ENCODE results near the gene SUCNR1. TPM values are rescaled to one million over a fixed set of nuclear protein-coding genes. Genes with fewer than 3 reads are reported as not detected.
"Not testable (repeated sequence)": the region's sequence is repeated elsewhere in the genome, so short reads cannot be mapped to it uniquely, and the experiment has no call there.

The SUCNR1 gene
- total RNA-seq, 4 donors from 2014 or later, result 0.14 to 0.48 TPM; not detected in 2

DNA sequence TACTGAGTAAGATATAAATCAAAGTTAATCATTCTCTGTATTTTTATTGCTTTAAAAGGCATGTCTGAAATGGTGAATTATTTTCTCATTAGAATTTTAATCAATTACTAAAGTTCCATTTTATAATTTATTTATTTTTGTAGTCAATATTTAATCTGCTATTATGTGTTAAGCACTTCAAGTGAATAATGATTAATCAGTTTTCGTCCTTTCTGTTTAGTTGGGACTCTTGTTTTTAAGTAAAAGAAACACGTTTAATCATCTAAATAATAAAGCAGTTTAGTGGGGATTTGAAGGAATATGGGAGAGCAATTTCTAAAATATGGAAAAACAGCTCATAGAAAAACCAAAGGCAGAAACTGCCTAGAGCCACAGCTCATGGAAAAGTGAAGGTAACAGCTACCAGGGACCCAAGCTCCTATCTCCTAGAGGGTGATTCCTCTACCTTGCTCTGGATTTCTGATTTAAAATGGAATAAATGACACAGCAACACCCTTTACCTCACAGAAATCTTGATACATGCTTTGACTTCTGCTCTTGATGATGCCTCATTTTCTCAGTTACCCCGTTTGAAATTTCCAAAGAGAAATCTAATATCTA lies 28.0 kb upstream of the SUCNR1 start:
- no peak overlapping the region for H3K27ac ChIP-seq
- H3K9me3 ChIP-seq, result peaks cover 0 to 3% of the 10 kb centered on the region in 2 donors
- in situ Hi-C loops (cut with MboI; ENCODE audit: low pct_ligation_motif_present in 1 of 4, low pct_unique_long_range_greater_than_20kb in 1 of 4, low sequenced_read_pairs in 3 of 4), result no loop called here
- no peaks in the 10 kb centered on the region for H3K36me3 ChIP-seq
- DNase-seq, result no peak
- peaks cover 0 to 6% (median 0%) of the 10 kb centered on the region in 4 donors for H3K4me1 ChIP-seq
- intact Hi-C loops (cut with DNase I; ENCODE audit: low total_unique reads), result no loop called here
- H3K27me3 ChIP-seq, result no peaks in the 10 kb centered on the region
- no peak overlapping the region for H3K4me3 ChIP-seq
- TF ChIP-seq POLR2AphosphoS5 (IDR thresholded peaks at IDR 0.05), result no peak
- no peak for TF ChIP-seq EP300 (IDR thresholded peaks at IDR 0.05; ENCODE audit: low read depth)
- 73 to 76% methylated on average over 3 of the region's 3 CpGs for WGBS, 2 donors (ENCODE audit: low coverage in 1 of 2)

DNA sequence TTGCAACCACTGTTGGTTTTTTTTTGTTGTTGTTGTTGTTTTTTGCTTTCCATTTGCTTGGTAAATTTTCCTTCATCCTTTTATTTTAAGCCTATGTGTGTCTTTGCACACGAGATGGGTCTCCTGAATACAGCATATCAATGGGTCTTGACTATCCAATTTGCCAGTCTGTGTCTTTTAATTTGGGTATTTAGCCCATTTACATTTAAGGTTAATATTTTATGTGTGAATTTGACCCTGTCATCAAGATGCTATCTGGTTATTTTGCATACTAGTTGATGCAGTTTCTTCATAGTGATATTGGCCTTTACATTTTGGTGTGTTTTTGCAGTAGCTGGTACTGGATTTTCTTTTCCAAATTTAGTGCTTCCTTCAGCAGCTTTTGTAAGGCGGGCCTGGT lies 23.4 kb upstream of the SUCNR1 start:
- H3K27me3 ChIP-seq; H3K36me3 ChIP-seq; H3K4me3 ChIP-seq; DNase-seq; intact Hi-C loops (cut with DNase I; ENCODE audit: low total_unique reads); in situ Hi-C loops (cut with MboI; ENCODE audit: low pct_ligation_motif_present in 1 of 4, low pct_unique_long_range_greater_than_20kb in 1 of 4, low sequenced_read_pairs in 3 of 4); H3K4me1 ChIP-seq; H3K9me3 ChIP-seq; H3K27ac ChIP-seq: not testable (repeated sequence)
- WGBS, 2 donors (ENCODE audit: low coverage in 1 of 2), result 85% methylated on average over 2 of the region's 2 CpGs; no CpG with 5 or more reads in 1 of the 2 donors

DNA sequence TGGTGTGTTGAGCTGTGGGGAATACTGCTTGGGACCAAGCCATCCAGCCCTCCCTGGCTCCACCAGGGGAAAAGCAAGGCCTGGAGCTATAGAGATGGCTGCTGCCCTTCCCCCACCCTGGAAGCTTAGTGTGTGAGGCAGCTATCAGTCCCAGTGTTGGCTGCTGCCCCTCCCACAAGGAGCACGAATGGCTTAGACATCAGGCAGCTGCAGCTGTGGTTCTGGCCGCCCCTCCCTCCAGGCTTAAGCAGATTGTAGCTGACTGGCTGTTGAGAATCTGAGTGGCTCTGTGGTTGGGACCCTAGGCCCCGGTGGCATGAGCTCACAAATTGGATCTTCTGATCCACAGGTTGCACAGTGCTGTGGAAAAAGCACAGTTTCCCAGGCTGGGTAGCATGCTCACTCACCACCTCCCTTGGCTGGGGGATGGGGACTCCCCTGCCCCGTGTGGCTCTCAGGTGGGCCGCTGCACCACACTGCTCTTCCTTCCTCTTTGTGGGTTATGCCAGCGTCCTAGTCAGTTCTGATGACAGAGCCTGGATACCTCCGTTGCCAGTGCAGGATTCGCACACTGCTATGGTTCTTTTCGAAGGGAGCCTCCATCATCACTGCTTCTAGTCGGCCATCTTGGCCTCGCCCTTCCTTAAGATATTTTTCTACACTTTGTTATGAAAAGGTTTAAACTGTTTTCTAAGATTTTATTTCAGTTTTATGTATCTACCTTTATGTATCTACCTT lies 21.2 kb upstream of the SUCNR1 start:
- intact Hi-C loops (cut with DNase I; ENCODE audit: low total_unique reads) (no loop called here), in situ Hi-C loops (cut with MboI; ENCODE audit: low pct_ligation_motif_present in 1 of 4, low pct_unique_long_range_greater_than_20kb in 1 of 4, low sequenced_read_pairs in 3 of 4) (no loop called here)
- H3K36me3 ChIP-seq, result no peaks in the 10 kb centered on the region
- peaks cover 0 to 3% of the 10 kb centered on the region in 2 donors for H3K9me3 ChIP-seq
- no peaks in the 10 kb centered on the region for H3K27me3 ChIP-seq
- no peaks in the 10 kb centered on the region for H3K4me1 ChIP-seq
- 77 to 92% methylated on average over 5 to 11 of the region's 11 CpGs for WGBS, 2 donors (ENCODE audit: low coverage in 1 of 2)
- DNase-seq, result no peak
- no peak overlapping the region for H3K4me3 ChIP-seq
- H3K27ac ChIP-seq, result no peak overlapping the region
- TF ChIP-seq POLR2A (IDR thresholded peaks at IDR 0.05) (no peak), EP300 (IDR thresholded peaks at IDR 0.05; ENCODE audit: low read depth) (no peak), POLR2AphosphoS5 (IDR thresholded peaks at IDR 0.05) (no peak)
- TF ChIP-seq, protein P1, sequence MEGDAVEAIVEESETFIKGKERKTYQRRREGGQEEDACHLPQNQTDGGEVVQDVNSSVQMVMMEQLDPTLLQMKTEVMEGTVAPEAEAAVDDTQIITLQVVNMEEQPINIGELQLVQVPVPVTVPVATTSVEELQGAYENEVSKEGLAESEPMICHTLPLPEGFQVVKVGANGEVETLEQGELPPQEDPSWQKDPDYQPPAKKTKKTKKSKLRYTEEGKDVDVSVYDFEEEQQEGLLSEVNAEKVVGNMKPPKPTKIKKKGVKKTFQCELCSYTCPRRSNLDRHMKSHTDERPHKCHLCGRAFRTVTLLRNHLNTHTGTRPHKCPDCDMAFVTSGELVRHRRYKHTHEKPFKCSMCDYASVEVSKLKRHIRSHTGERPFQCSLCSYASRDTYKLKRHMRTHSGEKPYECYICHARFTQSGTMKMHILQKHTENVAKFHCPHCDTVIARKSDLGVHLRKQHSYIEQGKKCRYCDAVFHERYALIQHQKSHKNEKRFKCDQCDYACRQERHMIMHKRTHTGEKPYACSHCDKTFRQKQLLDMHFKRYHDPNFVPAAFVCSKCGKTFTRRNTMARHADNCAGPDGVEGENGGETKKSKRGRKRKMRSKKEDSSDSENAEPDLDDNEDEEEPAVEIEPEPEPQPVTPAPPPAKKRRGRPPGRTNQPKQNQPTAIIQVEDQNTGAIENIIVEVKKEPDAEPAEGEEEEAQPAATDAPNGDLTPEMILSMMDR (IDR thresholded peaks at IDR 0.05), result no peak

DNA sequence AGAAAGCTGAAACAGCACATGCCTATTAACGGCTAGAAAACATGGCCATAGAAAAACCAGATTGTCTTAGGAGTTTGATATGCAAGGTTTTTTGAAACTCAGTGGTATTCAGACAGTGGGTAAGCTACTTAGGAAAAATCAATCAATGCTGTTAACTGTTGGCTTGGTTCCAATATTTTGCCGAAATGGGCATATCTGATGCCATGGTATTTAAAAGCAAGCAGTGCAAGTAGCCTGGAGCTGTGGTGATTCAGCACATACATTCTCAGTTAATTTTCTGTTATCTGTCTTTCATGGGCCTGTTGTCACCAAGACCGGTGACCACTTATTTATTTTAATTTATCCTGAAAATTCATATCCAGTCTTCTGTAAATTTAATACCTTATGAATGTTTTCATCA lies 17.3 kb upstream of the SUCNR1 start:
- no peak overlapping the region for H3K27ac ChIP-seq
- no peaks in the 10 kb centered on the region for H3K27me3 ChIP-seq
- WGBS, 2 donors (ENCODE audit: low coverage in 1 of 2), result 93 to 98% methylated on average over 3 of the region's 3 CpGs
- intact Hi-C loops (cut with DNase I; ENCODE audit: low total_unique reads) (no loop called here), in situ Hi-C loops (cut with MboI; ENCODE audit: low pct_ligation_motif_present in 1 of 4, low pct_unique_long_range_greater_than_20kb in 1 of 4, low sequenced_read_pairs in 3 of 4) (no loop called here)
- H3K9me3 ChIP-seq, result no peaks in the 10 kb centered on the region
- TF ChIP-seq POLR2A (IDR thresholded peaks at IDR 0.05), result no peak
- TF ChIP-seq EP300 (IDR thresholded peaks at IDR 0.05; ENCODE audit: low read depth), result no peak
- TF ChIP-seq POLR2AphosphoS5 (IDR thresholded peaks at IDR 0.05), result no peak
- TF ChIP-seq, protein P1 (IDR thresholded peaks at IDR 0.05), result no peak
- DNase-seq, result no peak
- H3K4me1 ChIP-seq, result peaks cover 0 to 8% (median 0%) of the 10 kb centered on the region in 4 donors
- H3K36me3 ChIP-seq, result no peaks in the 10 kb centered on the region
- H3K4me3 ChIP-seq, result no peak overlapping the region

DNA sequence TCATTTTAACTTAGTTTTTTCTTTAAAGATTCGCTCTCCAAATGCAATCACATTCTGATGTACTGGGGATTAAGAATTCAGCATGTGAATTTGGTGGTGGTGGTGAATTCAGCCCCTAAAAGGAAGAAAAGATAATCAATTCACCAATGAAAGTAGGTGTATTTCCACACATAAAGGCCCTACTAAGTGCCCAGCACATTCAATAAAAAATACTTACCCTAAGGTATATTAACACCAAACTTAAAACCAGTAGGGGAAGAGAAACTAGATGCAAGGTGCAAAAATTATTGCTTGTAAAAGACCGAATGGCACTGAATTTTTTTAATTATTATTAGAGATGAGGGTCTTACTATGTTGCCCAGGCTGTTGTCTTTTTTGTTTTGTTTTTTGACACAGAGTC lies 16.8 kb upstream of the SUCNR1 start:
- in situ Hi-C loops (cut with MboI; ENCODE audit: low pct_ligation_motif_present in 1 of 4, low pct_unique_long_range_greater_than_20kb in 1 of 4, low sequenced_read_pairs in 3 of 4), result no loop called here
- 80 to 93% methylated on average over 2 of the region's 2 CpGs for WGBS, 2 donors (ENCODE audit: low coverage in 1 of 2)

More for the DNA sequence above, 16.8 kb upstream of the SUCNR1 start:
- no peak overlapping the region for H3K4me3 ChIP-seq
- TF ChIP-seq POLR2AphosphoS5 (IDR thresholded peaks at IDR 0.05), result no peak
- TF ChIP-seq EP300 (IDR thresholded peaks at IDR 0.05; ENCODE audit: low read depth), result no peak
- no peak for TF ChIP-seq POLR2A (IDR thresholded peaks at IDR 0.05)
- TF ChIP-seq, protein P1 (IDR thresholded peaks at IDR 0.05), result no peak
- DNase-seq, result no peak
- no peaks in the 10 kb centered on the region for H3K27me3 ChIP-seq
- no peak overlapping the region for H3K27ac ChIP-seq
- H3K9me3 ChIP-seq, result no peaks in the 10 kb centered on the region
- no peaks in the 10 kb centered on the region for H3K36me3 ChIP-seq
- peaks cover 0 to 8% (median 0%) of the 10 kb centered on the region in 4 donors for H3K4me1 ChIP-seq
- intact Hi-C loops (cut with DNase I; ENCODE audit: low total_unique reads), result no loop called here
